Neuronal stem cell (in vitro differentiated cells): ENCODE measurements around the gene COX4I2.

Source experiments
- DNase-seq: peaks from one replicate; pipeline ENCODE4 v3.0.0-alpha.2; 2013; ENCODE audit warnings: low spot score
- H2AFZ ChIP-seq: one replicate; pipeline ENCODE4 v1.6.1; 2013; ENCODE audit warnings: mild to moderate bottlenecking, low read length, inconsistent platforms
- H2AK5ac ChIP-seq: 2 replicates; pipeline ENCODE4 v1.6.1; 2013; ENCODE audit warnings: low read depth, mild to moderate bottlenecking, inconsistent platforms, low read length, moderate library complexity, mixed read lengths
- H2BK120ac ChIP-seq: 2 replicates; pipeline ENCODE4 v1.6.1; 2013; ENCODE audit warnings: low read depth, mild to moderate bottlenecking, inconsistent platforms, low read length, moderate library complexity, mixed read lengths
- H2BK12ac ChIP-seq: one replicate; pipeline ENCODE4 v1.6.1; 2013; ENCODE audit warnings: low read length, inconsistent platforms
- H2BK15ac ChIP-seq: 2 replicates; pipeline ENCODE4 v1.6.1; 2013; ENCODE audit warnings: mild to moderate bottlenecking, low read length, inconsistent platforms, mixed read lengths
- H2BK5ac ChIP-seq: one replicate; pipeline ENCODE4 v1.6.1; 2013; ENCODE audit warnings: inconsistent platforms, mild to moderate bottlenecking, low read length, moderate library complexity
- H3K14ac ChIP-seq: one replicate; pipeline ENCODE4 v1.6.1; 2013; ENCODE audit warnings: low read length, inconsistent platforms
- H3K18ac ChIP-seq: 2 replicates; pipeline ENCODE4 v1.6.1; 2013; ENCODE audit warnings: low read length, inconsistent platforms
- H3K23ac ChIP-seq: 2 replicates; pipeline ENCODE4 v1.6.1; 2013; ENCODE audit warnings: low read depth, mild to moderate bottlenecking, mixed read lengths, low read length, inconsistent platforms; ENCODE audit not compliant: poor library complexity
- H3K27ac ChIP-seq: replicated peaks from 3 replicates; pipeline ENCODE4 v1.5.1; 2013; ENCODE audit warnings: low read length, inconsistent platforms
- H3K27me3 ChIP-seq, 3 experiments: 2 replicates each; pipeline ENCODE4 v1.6.1; 2013; ENCODE audit warnings: low read length in 3 of 3, mild to moderate bottlenecking in 2 of 3, inconsistent platforms in 1 of 3, low read depth in 1 of 3, mixed read lengths in 1 of 3, moderate library complexity in 1 of 3; ENCODE audit not compliant: control insufficient read depth in 3 of 3, insufficient read depth in 3 of 3
- H3K36me3 ChIP-seq, 2 donors: replicated peaks in 1 of 2; 2 replicates each; pipeline ENCODE4 v1.6.1; 2013; ENCODE audit warnings: low read length in 2 of 2; ENCODE audit not compliant: control insufficient read depth in 2 of 2, insufficient read depth in 2 of 2
- H3K4ac ChIP-seq: 2 replicates; pipeline ENCODE4 v1.6.1; 2013; ENCODE audit warnings: inconsistent platforms, mild to moderate bottlenecking, low read length, moderate library complexity
- H3K4me1 ChIP-seq, 2 donors: 1 replicate in 1 of 2; 2 replicates in 1 of 2; pipeline ENCODE4 v1.6.1; 2013; ENCODE audit warnings: low read length in 2 of 2, low read depth in 1 of 2; ENCODE audit not compliant: control insufficient read depth in 2 of 2, insufficient read depth in 1 of 2
- H3K4me2 ChIP-seq: one replicate; pipeline ENCODE4 v1.6.1; 2013; ENCODE audit warnings: mild to moderate bottlenecking, low read length, inconsistent platforms; ENCODE audit not compliant: insufficient read depth, poor library complexity, severe bottlenecking
- H3K4me3 ChIP-seq, 2 donors: 2 replicates each; pipeline ENCODE4 v1.5.1; 2013; ENCODE audit warnings: low read length in 2 of 2, mild to moderate bottlenecking in 2 of 2, inconsistent platforms in 1 of 2, moderate library complexity in 1 of 2
- H3K79me1 ChIP-seq: one replicate; pipeline ENCODE4 v1.6.1; 2013; ENCODE audit warnings: low read depth, mild to moderate bottlenecking, inconsistent platforms, low read length, moderate library complexity
- H3K9ac ChIP-seq: one replicate; pipeline ENCODE4 v1.6.1; 2013; ENCODE audit warnings: mild to moderate bottlenecking, low read depth, low read length, inconsistent platforms; ENCODE audit not compliant: poor library complexity
- H3K9me3 ChIP-seq, 2 donors: replicated peaks in 1 of 2; 2 replicates each; pipeline versions ENCODE3 to v1.6.1; 2013; ENCODE audit warnings: low read length in 2 of 2, mild to moderate bottlenecking in 2 of 2, inconsistent platforms in 1 of 2, low read depth in 1 of 2, mixed read lengths in 1 of 2, moderate library complexity in 1 of 2; ENCODE audit not compliant: control insufficient read depth in 2 of 2, insufficient read depth in 1 of 2
- H4K8ac ChIP-seq: one replicate; pipeline ENCODE4 v1.6.1; 2013; ENCODE audit warnings: low read depth, mild to moderate bottlenecking, inconsistent platforms, low read length, moderate library complexity
- H4K91ac ChIP-seq: one replicate; pipeline ENCODE4 v1.6.1; 2013; ENCODE audit warnings: low read length, low read depth, mild to moderate bottlenecking, inconsistent platforms; ENCODE audit not compliant: poor library complexity
- WGBS, 2 donors: extraction: QIAGEN DNeasy Blood & Tissue Kit; methylation state at CpG; one replicate each; pipeline ENCODE4 v1.1.7; 2013; ENCODE audit warnings: missing lambda C conversion rate in 2 of 2, mixed read lengths in 1 of 2; ENCODE audit not compliant: insufficient read length in 2 of 2, insufficient replicate concordance in 1 of 2; ENCODE audit errors: extremely low coverage in 2 of 2; 5-methylcytosine and 5-hydroxymethylcytosine counted together

COX4I2 gene

GRCh38 chr20:31630187-31630790, 7.4 kb upstream of the COX4I2 start:
- no peaks in the 10 kb centered on the region for H3K9me3 ChIP-seq
- no peak for DNase-seq
- WGBS, 2 donors: no CpG with 5 or more reads among the region's 2 CpGs
- H3K4me2 ChIP-seq: no peak overlapping the region
- no peaks in the 10 kb centered on the region for H3K36me3 ChIP-seq
- no peak overlapping the region for H3K4me3 ChIP-seq
- no peak overlapping the region for H2AK5ac ChIP-seq
- no peak overlapping the region for H4K91ac ChIP-seq
- H3K79me1 ChIP-seq: no peaks in the 10 kb centered on the region
- H3K14ac ChIP-seq: no peak overlapping the region
- no peaks in the 10 kb centered on the region for H3K4me1 ChIP-seq
- no peak overlapping the region for H3K4ac ChIP-seq
- H3K27ac ChIP-seq: no peak overlapping the region
- no peak overlapping the region for H2BK12ac ChIP-seq
- no peak overlapping the region for H4K8ac ChIP-seq
- no peak overlapping the region for H2BK5ac ChIP-seq
- no peak overlapping the region for H2BK15ac ChIP-seq
- no peak overlapping the region for H3K18ac ChIP-seq
- H2AFZ ChIP-seq: no peak overlapping the region
- no peak overlapping the region for H2BK120ac ChIP-seq
- no peak overlapping the region for H3K9ac ChIP-seq
- no peaks in the 10 kb centered on the region for H3K27me3 ChIP-seq
- H3K23ac ChIP-seq: no peak overlapping the region

DNA sequence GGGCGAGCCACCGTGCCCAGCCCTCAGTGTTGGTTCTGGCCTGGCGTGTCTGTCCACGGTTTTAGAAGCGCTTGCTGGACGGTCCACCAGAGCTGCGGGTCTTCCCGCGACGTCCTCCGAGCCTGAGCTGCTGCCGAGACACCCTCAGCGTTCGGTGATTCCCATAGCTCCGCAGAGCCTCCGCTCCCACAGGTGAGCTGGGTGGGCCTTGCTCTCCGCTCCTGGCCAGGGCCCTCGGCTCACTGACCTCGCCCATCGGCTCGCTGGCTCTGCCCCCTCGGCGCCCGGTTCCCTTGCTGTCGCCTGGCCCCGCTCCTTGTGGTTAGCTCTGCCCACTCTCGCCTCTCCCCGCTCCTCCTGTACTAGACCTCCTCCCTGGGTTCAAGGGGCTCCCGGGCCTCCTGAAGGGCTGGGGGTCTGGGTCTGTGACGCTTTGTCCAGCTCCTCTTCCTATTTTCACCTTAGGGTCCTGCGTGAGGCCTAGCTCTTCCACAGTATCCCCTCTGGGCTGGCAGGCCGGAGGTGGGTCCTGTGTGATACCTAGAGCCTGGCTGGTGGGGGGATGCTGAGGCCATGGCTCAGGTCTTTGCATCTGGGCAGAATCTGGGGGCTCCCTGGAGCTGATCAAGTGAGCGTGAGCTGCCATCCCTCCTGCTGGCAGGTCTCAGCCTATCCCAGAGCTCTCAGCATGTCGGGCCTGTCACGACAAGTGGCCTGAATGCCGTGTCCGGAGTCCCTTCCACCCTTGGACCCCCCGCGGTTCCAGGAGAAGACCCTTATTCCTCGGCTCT, 5.0 kb upstream of the COX4I2 start:
- Histone ChIP-seq H3K27me3 (no peaks in the 10 kb centered on the region), H3K9me3 (no peaks in the 10 kb centered on the region), H2BK15ac (peak overlapping the region; percentile 62), H2BK120ac (no peak overlapping the region), H3K18ac (peak overlapping the region; percentile 73), H3K4me1 (peaks cover 0 to 2% of the 10 kb centered on the region in 2 donors), H2AK5ac (peak overlapping the region; percentile 36), H2BK12ac (peak overlapping the region; percentile 63), H2AFZ (no peak overlapping the region), H3K14ac (peak overlapping the region; percentile 39), H3K27ac (no peak overlapping the region), H4K91ac (no peak overlapping the region), H3K4ac (no peak overlapping the region), H3K4me3 (no peak overlapping the region), H3K79me1 (no peaks in the 10 kb centered on the region), H3K4me2 (no peak overlapping the region), H4K8ac (no peak overlapping the region), H3K23ac (peak overlapping the region; percentile 34), H2BK5ac (peak overlapping the region; percentile 83), H3K36me3 (no peaks in the 10 kb centered on the region), H3K9ac (peak overlapping the region; percentile 30)
- WGBS, 2 donors: no CpG with 5 or more reads among the region's 40 CpGs
- DNase-seq: no peak

DNA sequence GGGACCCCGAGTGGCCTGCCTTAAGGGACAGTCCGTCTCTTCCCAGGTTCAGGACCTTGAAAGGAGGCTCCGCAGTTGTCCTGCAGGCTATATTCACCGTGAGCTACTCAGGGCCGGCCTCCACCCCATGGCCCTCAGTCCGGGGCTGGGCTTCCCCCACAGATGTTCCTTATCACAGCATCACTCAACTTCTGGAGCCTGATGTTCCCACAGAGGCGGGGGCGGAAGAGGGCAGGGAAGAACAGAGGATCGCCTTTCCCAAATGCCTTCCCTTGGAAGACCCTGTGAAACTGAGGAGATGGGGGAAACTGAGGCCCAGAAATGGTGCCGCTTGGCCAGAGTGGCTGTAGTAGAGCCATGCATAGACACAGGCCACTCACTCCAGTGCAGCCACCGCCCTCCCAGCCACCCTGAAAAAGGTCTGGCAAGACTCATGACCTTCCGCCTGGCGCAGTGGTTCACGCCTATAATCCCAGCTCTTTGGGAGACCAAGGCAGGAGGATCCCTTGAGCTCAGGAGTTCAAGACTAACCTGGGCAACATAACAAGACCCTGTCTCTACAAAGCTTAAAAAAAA, 4.3 kb upstream of the COX4I2 start:
- peak overlapping the region; percentile 68 for H4K8ac ChIP-seq
- no peak overlapping the region for H3K4me2 ChIP-seq
- peak overlapping the region; percentile 73 for H3K18ac ChIP-seq
- H3K4me3 ChIP-seq: no peak overlapping the region
- H2BK15ac ChIP-seq: no peak overlapping the region
- H3K79me1 ChIP-seq: no peaks in the 10 kb centered on the region
- H2AK5ac ChIP-seq: peak overlapping the region; percentile 36
- WGBS, 2 donors: no CpG with 5 or more reads among the region's 14 CpGs
- H2BK12ac ChIP-seq: peak overlapping the region; percentile 63
- H3K27me3 ChIP-seq: no peaks in the 10 kb centered on the region
- no peaks in the 10 kb centered on the region for H3K9me3 ChIP-seq
- H3K4ac ChIP-seq: no peak overlapping the region
- H3K23ac ChIP-seq: peak overlapping the region; percentile 34
- peak overlapping the region; percentile 83 for H2BK5ac ChIP-seq
- H4K91ac ChIP-seq: no peak overlapping the region
- peaks cover 0 to 3% of the 10 kb centered on the region in 2 donors for H3K4me1 ChIP-seq
- no peak overlapping the region for H3K27ac ChIP-seq
- H2BK120ac ChIP-seq: no peak overlapping the region
- no peak overlapping the region for H2AFZ ChIP-seq
- H3K36me3 ChIP-seq: no peaks in the 10 kb centered on the region
- DNase-seq: no peak
- H3K14ac ChIP-seq: no peak overlapping the region
- H3K9ac ChIP-seq: no peak overlapping the region

GRCh38 chr20:31638317-31638716, 605 bp downstream of the COX4I2 start:
- H3K18ac ChIP-seq: no peak overlapping the region
- H3K4me1 ChIP-seq: peaks cover 0 to 3% of the 10 kb centered on the region in 2 donors
- H2AK5ac ChIP-seq: no peak overlapping the region
- H3K9me3 ChIP-seq: no peaks in the 10 kb centered on the region
- DNase-seq: no peak
- H4K91ac ChIP-seq: no peak overlapping the region
- no peaks in the 10 kb centered on the region for H3K79me1 ChIP-seq
- no peak overlapping the region for H3K4ac ChIP-seq
- no peak overlapping the region for H3K9ac ChIP-seq
- no peak overlapping the region for H3K23ac ChIP-seq
- no peak overlapping the region for H3K4me3 ChIP-seq
- H2AFZ ChIP-seq: peak overlapping the region; percentile 7
- H3K36me3 ChIP-seq: no peaks in the 10 kb centered on the region
- H3K14ac ChIP-seq: no peak overlapping the region
- H3K27ac ChIP-seq: no peak overlapping the region
- H4K8ac ChIP-seq: no peak overlapping the region
- no peak overlapping the region for H3K4me2 ChIP-seq
- H2BK120ac ChIP-seq: no peak overlapping the region
- WGBS, 2 donors: no CpG with 5 or more reads among the region's 4 CpGs
- no peaks in the 10 kb centered on the region for H3K27me3 ChIP-seq
- no peak overlapping the region for H2BK12ac ChIP-seq
- H2BK5ac ChIP-seq: no peak overlapping the region
- no peak overlapping the region for H2BK15ac ChIP-seq
